ENCODE measurements around the gene ZSCAN12.
"Not testable (repeated sequence)": the region's sequence is repeated elsewhere in the genome, so short reads cannot be mapped to it uniquely, and the experiment has no call there.

- TF ChIP-seq CTCF, POLR2A, POLR2AphosphoS5 (IDR thresholded peaks at IDR 0.05): not testable (repeated sequence)
Observed at GRCh38 chr6:28365590-28365989, 34.0 kb downstream of the ZSCAN12 start.

Data from upper lobe of left lung (tissue), 4 donors.